Skin epidermis (tissue), 12 donors: Measurements from ENCODE around the gene SPATA2L.

ENCODE experiments used
- H3K27ac ChIP-seq, 21 experiments: fragments of 200-600 bp; sonication (generic) in 11 of 21; one replicate each; pipeline ENCODE4 v1.5.0; 2020; ENCODE audit warnings: mild to moderate bottlenecking in 3 of 21, inconsistent platforms in 2 of 21, moderate library complexity in 2 of 21
- H3K4me3 ChIP-seq, 7 experiments: fragments of 200-600 bp; sonication (generic) in 2 of 7; one replicate each; pipeline ENCODE4 v1.5.0; 2020; ENCODE audit warnings: inconsistent platforms in 2 of 7, mild to moderate bottlenecking in 2 of 7, moderate library complexity in 1 of 7

The SPATA2L gene, protein sequence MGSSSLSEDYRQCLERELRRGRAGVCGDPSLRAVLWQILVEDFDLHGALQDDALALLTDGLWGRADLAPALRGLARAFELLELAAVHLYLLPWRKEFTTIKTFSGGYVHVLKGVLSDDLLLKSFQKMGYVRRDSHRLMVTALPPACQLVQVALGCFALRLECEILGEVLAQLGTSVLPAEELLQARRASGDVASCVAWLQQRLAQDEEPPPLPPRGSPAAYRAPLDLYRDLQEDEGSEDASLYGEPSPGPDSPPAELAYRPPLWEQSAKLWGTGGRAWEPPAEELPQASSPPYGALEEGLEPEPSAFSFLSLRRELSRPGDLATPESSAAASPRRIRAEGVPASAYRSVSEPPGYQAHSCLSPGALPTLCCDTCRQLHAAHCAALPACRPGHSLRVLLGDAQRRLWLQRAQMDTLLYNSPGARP

DNA sequence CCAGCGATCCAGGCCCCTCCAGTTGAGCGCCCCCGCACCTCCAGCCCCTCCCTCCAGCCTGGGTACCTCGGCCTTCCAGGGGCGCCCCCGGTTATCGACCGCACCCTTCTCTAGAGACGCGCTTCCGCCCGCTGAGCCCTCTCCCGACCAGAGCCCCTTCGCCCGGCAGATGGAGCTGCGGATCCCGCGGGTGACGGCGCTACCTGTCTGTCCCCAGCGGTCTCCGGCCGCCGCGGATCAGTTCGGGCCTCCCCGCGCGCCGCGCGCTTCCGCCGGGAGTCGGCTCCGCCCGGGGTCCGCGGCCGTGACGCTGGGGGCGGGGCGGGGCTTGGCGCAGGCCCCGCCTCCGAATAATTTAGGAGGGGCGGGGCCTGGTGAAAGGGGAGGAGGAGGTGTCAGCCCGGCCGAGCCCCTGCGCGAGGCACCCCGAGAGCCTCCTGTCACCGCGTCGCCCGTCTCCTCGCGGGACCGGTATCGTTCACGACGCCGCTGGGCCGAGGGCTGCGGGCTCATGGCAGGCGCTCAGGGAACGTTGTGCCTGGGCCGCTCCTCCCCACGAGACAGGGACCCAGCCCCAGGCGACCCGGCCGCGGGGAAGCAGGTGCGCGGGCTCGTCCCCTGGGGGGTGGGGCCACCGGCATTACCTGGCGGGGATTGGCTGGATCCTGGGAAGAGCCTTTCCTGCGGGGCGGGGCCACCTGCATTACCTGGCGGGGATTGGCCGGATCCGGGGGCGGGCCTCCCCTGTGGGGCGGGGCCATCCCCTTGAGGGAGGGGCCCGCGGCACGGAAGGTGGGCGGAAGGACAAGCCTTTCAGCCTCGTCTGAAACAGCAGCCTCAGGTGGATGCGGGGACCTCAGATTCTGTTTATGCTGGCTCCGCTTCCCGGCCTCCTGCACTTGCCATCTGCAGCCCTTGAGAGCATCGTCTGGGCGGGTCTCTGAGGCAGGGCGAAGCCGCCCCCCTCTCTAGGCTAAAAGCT lies at the start of gene SPATA2L:
Gene SPATA2L, minus strand, starts transcription at position 281 of the 982 bp plus-strand sequence. CDS start 473 bp downstream, outside the sequence.
- Histone ChIP-seq H3K27ac (peak within 1 kb of the TSS; percentile 1 to 93 (median 81)), H3K4me3 (peak within 1 kb of the TSS; percentile 46 to 89 (median 67))

DNA sequence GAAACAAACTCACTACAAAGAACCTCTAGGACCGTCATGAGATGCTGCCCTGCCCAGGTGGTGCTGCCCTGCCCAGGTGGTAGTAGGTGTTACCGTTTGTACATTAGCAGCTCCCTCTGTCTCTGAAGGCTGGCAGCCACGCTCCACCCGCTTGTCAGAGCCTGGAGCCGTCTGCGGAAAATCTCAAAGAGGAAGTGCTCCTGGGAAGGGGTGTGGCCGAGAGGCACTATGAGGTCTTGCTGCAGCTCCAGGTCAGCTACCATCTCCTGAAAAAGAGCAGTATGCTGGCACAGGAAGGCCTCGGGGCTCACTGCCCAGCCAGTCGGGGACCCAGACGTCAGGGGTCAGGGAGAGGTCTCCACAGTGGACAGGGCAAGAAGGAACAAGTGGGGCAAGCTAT lies 48.1 kb upstream of the SPATA2L start:
- Histone ChIP-seq H3K4me3 (no peak overlapping the region), H3K27ac (peak overlapping the region in 1 of 21 experiments; percentile 38)

DNA sequence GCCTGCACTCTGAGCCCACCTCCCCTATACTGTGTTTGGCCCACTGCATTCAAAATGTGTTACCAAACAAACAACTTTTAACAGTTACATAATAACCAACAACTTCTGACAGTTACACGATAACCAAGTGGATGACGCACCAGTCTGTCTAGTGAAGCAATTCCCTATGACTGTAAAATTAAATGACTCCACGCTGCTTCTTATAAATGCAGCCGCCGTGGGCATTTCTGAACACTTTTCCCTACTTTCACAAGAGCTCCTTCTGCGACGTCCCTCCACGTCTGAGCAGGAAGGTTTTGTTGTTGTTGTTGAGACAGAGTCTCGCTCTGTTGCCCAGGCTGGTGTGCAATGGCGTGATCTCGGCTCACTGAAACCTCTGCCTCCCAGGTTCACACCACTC lies 47.4 kb upstream of the SPATA2L start:
- H3K4me3 ChIP-seq: no peak overlapping the region

GRCh38 chr16:89748076-89748475 lies 46.6 kb upstream of the SPATA2L start:
- no peak overlapping the region for H3K27ac ChIP-seq
- no peak overlapping the region for H3K4me3 ChIP-seq

More for the DNA sequence above, 47.4 kb upstream of the SPATA2L start:
- no peak overlapping the region for H3K27ac ChIP-seq

GRCh38 chr16:89746043-89746442 lies 44.5 kb upstream of the SPATA2L start:
- Histone ChIP-seq H3K4me3 (no peak overlapping the region), H3K27ac (no peak overlapping the region)

DNA sequence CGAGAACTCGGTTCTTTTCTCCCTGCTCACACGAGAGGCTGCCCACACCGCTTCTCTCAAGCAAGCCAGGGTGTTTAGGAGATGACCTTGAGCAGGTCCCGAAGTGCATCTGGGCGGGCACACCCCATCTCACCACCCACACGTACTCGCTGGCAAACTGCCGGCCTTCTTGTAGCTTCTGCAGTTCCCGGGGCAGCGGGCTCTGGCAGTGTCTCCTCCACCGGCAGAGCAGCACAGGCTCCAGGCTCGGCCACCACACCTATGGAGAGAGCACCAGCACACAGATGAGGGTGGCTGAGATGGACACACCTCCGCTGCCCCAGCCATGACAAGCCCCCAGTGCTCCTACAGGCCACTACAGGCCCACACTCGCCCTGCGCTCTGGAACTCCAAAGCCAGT lies 43.3 kb upstream of the SPATA2L start:
- no peak overlapping the region for H3K27ac ChIP-seq
- H3K4me3 ChIP-seq: no peak overlapping the region

DNA sequence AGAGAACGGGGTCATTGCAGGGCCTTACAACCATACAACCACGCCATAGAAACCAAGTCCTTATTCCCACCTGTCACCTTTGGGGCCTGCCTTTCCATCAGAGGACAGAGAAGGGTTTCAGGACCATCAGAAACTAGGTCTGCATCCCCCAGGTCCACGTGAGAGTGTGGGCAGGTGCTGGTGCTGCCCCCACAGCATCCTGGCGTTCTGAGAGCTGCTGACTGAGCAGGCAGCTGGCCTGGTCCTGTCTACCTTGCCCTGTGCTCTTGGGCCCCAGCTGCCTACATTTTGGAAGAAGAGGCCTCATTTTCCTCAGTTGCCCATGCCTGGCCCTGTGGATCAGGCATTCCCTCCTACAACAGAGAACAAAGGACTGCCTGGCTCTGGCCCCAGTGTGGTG lies 41.4 kb upstream of the SPATA2L start:
- no peak overlapping the region for H3K4me3 ChIP-seq
- peak overlapping the region in 1 of 21 experiments; percentile 6 for H3K27ac ChIP-seq

DNA sequence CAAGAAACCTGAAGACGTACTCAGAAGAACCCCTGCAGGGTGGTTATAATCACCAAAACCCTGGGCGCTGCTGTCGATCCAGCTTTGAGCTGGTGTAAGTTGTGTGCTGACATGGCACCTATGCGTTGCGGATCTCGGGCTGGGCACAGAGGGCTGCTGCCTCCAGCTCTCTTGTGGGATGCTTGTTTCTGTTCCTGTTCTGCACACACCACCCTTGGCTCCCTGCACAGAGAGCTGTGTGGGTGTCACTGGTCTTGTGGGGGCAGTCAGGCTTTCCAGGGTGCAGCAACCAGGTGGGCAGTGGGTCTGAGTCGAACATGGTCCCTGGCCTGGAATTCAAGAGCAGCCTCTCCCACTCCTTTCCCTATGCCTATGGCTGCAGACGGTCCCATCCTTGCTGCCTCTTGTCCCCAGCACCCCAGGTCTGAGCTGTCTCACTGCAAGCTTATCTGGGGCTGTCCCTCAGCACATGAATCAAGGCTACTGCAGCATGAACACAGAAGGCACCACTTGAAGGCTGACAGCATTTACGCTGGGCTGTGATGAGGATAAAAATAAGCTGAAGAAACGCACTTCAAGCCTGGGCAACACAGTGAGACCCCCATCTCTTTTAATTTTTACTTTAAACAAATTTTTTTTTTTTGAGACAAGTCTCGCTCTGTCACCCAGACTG lies 40.0 kb upstream of the SPATA2L start:
- H3K27ac ChIP-seq: no peak overlapping the region

GRCh38 chr16:89739383-89739782 lies 37.9 kb upstream of the SPATA2L start:
- Histone ChIP-seq H3K27ac (no peak overlapping the region), H3K4me3 (no peak overlapping the region)

More for the DNA sequence above, 40.0 kb upstream of the SPATA2L start:
- no peak overlapping the region for H3K4me3 ChIP-seq

DNA sequence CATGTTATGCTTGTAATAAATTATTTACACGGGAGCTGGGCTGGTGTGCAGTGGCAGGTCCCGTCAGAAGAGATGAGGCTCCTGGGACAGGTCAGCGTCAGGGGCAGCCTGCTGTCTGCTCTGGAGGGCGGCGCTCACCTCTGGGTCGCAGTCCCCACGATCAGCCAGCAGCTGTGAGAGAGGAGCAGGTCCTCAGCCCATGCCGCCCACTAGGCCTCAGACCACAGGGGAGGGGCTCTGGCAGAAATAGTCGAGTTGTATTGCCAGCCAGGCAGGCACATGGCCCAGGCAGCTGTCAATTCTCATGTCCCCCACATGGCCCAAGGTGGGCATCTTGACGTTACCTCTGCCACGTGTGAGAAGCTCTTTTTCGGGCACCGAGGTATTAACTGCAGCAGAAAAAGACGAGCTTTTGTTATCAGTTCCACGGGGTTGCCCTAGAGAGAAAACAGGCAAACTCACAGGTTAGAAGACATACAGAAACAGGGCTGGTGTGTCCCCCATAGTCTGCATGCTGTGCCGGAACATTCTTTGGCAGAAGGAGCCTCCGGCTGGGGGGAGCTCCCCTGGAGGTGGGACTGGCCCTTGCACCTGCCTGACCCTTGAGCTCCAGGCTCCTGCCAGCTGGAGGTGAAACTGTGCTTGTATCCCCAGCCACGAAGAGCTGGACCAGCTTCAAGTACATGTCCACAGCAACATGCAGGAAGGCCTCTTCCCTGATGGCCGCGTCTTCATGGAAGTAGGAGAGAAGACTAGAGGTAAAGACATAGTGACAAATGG lies 37.2 kb upstream of the SPATA2L start:
- H3K4me3 ChIP-seq: no peak overlapping the region
- no peak overlapping the region for H3K27ac ChIP-seq

DNA sequence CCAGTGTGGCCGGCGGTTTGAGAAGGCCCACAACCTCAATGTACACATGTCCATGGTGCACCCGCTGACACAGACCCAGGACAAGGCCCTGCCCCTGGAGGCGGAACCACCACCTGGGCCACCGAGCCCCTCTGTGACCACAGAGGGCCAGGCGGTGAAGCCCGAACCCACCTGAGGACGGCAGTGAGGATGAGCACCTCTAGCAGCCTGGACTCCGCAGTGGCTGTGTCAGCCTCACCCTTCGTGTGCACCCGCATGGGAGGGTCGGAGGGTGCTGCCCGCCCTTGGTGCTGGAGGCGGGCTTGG lies 36.5 kb upstream of the SPATA2L start:
- no peak overlapping the region for H3K4me3 ChIP-seq
- no peak overlapping the region for H3K27ac ChIP-seq

- H3K4me3 ChIP-seq: no peak overlapping the region
- peak overlapping the region in 1 of 21 experiments; percentile 5 for H3K27ac ChIP-seq
These were observed 36.0 kb upstream of the SPATA2L start for GRCh38 chr16:89737341-89738071.

DNA sequence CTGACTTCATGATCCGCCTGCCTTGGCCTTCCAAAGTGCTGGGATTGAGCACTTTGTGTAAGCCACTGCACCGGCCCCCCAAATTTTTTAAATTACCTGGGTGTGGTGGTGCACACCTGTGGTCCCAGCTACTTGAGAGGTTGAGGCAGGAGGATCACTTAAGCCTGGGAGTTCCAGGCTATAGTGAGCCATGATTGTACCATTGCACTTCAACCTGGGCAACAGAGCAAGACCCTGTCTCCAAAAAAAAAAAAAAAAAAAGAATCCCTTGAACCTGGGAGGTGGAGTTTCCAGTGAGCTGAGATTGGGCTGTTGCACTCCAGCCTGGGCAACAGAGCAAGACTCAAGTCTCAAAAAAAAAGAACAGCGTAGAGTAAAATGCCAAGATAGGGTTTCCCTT lies 35.0 kb upstream of the SPATA2L start:
- no peak overlapping the region for H3K4me3 ChIP-seq
- H3K27ac ChIP-seq: no peak overlapping the region

GRCh38 chr16:89733792-89734191 lies 32.3 kb upstream of the SPATA2L start:
- Histone ChIP-seq H3K4me3 (no peak overlapping the region), H3K27ac (no peak overlapping the region)

DNA sequence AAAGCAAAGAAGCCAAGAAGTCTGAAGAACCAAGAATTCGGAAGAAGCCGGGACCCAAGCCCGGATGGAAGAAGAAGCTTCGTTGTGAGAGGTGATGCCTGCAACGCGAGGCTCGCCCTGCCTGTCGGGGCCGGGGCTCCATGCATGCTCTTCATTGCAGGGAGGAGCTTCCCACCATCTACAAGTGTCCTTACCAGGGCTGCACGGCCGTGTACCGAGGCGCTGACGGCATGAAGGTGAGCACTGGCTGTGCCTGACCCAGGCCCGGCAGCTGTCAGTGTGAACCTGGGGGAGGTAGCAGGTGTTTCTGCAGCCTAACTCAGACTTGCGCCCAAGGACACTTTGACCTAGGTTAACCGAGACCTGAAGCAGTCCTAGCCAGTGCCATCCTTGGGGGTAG lies 31.8 kb upstream of the SPATA2L start:
- Histone ChIP-seq H3K27ac (no peak overlapping the region), H3K4me3 (no peak overlapping the region)

- no peak overlapping the region for H3K4me3 ChIP-seq
- H3K27ac ChIP-seq: no peak overlapping the region
These were observed 31.4 kb upstream of the SPATA2L start for GRCh38 chr16:89732918-89733242.

DNA sequence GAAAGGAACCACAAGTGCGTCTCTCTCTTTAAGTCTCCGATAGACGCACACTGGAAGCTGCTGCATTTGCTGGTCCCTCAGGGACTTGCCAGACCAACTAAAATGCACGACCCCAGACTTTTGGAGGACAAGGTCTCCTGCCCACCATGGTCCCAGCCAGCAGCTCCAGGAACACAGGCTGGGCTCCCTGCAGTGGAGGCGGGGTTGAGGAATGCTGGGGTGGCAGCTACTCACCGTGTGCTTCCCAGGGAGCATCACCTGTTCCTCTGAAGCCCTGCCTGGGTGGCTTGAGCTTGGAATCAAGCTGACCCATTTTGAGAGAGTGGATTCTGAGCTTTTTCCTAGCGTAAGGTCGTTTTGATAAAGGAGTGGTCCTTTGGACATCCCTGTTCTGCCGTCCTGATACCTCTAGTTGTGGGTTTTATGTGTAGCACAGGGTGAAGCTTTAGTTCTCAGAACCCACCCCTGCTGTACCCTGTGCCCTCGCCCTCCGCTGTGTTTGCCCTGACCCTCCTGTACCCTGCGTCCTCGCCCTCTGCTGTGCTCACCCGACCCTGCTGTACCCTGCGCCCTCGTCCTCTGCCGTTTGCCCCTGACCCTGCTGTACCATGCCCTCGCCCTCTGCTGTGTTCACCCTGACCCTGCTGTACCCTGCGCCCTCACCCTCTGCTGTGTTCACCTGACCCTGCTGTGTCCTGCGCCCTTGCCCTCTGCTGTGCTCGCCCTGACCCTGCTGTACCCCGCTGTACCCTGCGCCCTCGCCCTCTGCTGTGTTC lies 30.8 kb upstream of the SPATA2L start:
- Histone ChIP-seq H3K27ac (no peak overlapping the region), H3K4me3 (no peak overlapping the region)

- Histone ChIP-seq H3K4me3 (no peak overlapping the region), H3K27ac (no peak overlapping the region)
These were observed 29.2 kb upstream of the SPATA2L start for GRCh38 chr16:89730610-89731234.
